Measurements from ENCODE around the gene ZNF750.

ZNF750 gene

DNA sequence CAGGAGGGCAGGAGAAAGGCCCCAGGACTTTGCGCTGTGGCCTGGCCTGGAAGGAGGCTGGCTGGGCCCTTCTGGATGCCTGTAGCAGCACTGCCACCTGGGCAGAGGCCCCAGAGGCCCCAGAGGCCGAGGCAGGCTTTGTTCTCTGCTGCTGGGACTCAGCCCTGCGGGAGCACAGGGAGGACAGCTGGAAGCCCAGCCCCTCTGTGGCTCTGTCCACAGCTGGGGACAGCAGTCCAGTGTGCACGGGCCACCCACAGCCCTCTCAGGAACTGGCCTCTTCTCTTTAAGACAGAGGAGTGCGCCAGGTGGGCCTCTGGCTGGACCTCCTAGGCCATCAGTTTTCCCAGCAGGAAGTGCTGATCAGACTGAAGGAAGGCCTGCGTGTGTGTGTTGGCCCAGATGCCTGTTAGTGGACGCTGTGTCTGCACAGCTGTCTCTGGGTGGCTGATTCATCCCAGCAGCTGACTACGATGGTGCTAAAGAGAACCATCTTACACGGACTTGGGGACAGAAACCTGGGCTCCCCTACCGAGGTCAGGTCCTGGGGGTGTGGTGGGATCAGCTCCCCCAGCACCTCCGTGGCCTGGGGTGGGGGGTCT, 26.9 kb upstream of the ZNF750 start:
- no peak overlapping the region for H3K27ac ChIP-seq
- TF ChIP-seq, protein P1, sequence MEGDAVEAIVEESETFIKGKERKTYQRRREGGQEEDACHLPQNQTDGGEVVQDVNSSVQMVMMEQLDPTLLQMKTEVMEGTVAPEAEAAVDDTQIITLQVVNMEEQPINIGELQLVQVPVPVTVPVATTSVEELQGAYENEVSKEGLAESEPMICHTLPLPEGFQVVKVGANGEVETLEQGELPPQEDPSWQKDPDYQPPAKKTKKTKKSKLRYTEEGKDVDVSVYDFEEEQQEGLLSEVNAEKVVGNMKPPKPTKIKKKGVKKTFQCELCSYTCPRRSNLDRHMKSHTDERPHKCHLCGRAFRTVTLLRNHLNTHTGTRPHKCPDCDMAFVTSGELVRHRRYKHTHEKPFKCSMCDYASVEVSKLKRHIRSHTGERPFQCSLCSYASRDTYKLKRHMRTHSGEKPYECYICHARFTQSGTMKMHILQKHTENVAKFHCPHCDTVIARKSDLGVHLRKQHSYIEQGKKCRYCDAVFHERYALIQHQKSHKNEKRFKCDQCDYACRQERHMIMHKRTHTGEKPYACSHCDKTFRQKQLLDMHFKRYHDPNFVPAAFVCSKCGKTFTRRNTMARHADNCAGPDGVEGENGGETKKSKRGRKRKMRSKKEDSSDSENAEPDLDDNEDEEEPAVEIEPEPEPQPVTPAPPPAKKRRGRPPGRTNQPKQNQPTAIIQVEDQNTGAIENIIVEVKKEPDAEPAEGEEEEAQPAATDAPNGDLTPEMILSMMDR (conservative IDR thresholded peaks at IDR 0.05) = no peak
- no peak for TF ChIP-seq ZFX (IDR thresholded peaks at IDR 0.05)

DNA sequence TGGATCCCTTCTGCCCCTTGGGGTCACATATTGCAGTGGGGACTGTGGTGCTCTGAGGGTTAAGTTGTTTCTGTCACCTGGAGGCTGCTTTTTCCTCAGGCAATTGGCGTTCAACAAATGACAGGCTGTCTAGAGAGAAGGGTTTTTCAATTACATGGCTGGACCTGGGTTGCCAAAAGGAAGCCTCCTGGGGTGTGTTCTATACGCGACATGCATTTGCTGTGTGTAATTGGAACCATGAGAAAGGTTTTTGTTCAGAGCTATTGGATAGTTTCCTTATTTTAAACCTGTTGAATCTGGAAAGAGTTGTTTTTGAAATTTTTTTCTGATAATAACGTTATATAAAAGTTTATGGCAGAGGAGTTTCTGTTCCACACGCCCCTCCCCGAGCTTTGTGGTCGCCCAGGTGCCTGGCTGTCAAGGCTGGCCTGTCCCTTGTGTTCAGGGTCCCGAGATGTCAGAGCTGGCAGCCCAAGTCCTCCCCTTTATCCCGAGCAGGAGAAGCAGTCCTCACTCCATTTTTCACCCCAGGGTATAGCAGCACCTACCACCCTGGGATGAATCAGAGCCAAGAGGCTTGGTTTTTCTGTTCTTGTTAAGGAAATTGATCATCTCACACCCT, 26.1 kb upstream of the ZNF750 start:
- TF ChIP-seq ZFX (IDR thresholded peaks at IDR 0.05) = no peak
- TF ChIP-seq, protein P1 (conservative IDR thresholded peaks at IDR 0.05) = no peak
- H3K27ac ChIP-seq = no peak overlapping the region

DNA sequence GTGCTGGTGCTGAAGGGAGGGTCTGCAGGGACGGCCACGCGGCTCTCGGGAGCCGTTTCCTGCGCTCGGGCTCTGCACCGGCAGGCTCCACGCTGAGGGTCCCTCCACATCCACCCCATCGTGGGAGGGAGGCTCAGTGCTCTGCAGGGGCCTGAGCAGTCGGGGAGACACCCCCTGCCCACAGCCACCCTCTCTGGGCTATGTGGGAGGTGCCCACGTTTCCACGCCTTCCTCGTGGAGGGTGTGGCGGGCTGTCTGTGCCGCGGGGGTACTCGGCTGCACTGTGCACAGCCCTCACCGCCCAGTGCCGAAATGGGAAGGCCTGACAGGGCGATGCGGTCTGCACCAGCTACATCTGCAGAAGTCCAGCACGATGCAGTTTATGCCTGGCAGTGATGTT, 25.5 kb upstream of the ZNF750 start:
- H3K27ac ChIP-seq = no peak overlapping the region
- TF ChIP-seq, protein P1 (conservative IDR thresholded peaks at IDR 0.05) = no peak
- TF ChIP-seq ZFX (IDR thresholded peaks at IDR 0.05) = no peak

DNA sequence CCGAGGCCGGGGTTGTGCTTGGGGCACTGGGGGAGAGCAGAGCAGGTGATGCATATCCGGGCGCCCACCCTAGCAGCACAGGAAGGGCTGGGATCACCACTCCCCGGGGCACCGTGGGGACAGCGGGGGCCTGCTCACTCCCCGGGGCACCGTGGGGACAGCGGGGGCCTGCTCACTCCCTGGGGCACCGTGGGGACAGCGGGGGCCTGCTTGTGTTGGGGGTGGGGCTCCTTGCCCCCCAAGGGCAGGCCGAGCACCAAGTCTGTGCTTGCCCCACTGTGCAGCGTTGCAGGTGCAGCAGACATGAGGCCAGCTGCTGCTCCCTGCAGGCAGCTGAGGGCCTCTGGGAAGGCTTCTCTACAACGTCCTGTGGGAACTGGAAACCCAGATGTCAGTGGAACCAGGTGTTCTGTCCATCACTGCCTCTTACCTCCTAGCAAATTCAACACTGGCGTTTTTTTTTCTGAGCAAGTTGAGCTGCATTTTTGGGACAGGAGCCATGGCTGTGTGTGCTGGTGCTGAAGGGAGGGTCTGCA, 25.0 kb upstream of the ZNF750 start:
- TF ChIP-seq, protein P1 (conservative IDR thresholded peaks at IDR 0.05) = no peak
- no peak for TF ChIP-seq ZFX (IDR thresholded peaks at IDR 0.05)
- no peak overlapping the region for H3K27ac ChIP-seq

DNA sequence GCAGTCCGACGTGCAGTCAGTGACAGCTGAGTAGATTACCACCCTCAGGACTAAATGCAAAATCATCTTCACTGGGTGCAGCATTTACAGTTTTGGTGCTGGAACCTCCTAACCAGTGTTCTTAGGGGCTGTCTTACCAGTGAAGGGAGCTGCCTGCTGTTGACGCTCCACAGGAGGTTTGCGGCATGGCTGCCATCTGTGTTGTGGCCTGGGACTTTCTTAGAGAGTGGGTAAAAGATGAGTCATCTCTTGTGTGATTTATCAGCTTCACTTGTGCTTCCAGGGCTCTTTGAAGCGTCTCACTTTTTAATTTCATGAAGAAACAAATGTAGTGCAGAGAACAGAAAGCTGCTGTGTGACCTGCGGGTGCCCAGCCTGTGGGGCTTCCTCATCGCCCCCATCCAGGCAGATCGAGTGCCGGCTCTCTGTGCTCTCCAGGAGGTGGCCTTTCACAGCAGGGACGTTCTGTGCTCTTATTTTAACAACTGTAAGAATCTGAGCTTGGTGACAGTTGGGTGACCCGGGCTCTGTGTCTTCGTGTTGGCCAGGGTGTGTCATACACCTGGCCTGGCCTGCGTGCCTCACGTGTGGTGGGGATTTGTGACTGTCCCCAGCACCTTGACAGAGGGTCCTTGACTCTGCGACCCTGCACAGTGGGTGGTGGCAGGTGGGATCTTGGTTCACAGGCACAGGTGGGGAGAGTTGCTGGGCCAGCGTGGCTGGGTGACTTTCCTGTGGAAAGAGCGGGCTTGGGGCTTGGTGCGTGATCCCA, 24.3 kb upstream of the ZNF750 start:
- no peak overlapping the region for H3K27ac ChIP-seq
- TF ChIP-seq, protein P1 (conservative IDR thresholded peaks at IDR 0.05) = no peak
- TF ChIP-seq ZFX (IDR thresholded peaks at IDR 0.05) = no peak

DNA sequence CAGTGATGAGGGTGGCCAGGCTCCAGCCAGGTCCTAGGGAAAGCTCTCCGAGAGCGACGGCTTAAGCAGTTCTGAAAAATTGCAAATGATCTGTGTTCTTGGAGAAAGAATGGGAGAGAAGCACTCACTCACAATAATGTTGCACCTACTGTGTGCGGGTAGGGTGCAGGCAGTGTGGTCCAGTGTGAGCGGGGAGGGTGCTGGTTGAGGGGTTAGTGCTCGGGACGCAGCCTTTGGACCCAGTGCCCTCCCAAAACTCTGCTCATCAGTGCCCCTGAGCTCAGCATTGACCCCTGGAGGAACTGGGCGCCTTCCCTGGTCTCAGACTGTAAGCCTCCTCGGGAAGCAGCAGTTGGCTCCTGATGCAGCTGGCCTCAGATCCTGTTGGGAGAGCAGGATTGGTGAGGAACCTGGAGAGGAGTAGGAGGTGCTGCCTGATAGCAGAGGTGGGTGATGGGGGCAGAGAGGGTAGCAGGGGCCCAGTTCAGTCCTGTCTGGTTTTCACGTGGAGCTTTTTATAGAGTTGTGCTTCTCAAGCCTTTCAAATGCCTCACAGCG, 23.6 kb upstream of the ZNF750 start:
- TF ChIP-seq ZFX (IDR thresholded peaks at IDR 0.05) = no peak
- TF ChIP-seq, protein P1 (conservative IDR thresholded peaks at IDR 0.05) = no peak
- H3K27ac ChIP-seq = no peak overlapping the region

Measured in C4-2B (cell line).